K562 (cell line): ENCODE results near the gene P2RY11. TPM values are rescaled to one million over a fixed set of nuclear protein-coding genes. Genes with fewer than 3 reads are reported as not detected.

Experiments
- ATAC-seq: fragments of 200-7000 bp; cut with Tn5 transposase; 3 replicates; pipeline ENCODE4 v1.9.1; 2020; ENCODE audit warnings: moderate library complexity
- BruUV-seq: library from RNA; stranded (reverse); fragments of 400-500 nt; replicated peaks from 2 replicates; lab custom pipeline; 2021; lab: Mats Ljungman, UMichigan
- CTCF ChIA-PET: fragments of 300-600 bp; formaldehyde crosslinking; extraction: SDS; loops from one replicate; lab custom pipeline; 2021; ENCODE audit warnings: low intra/inter-chr PET ratio; lab: Yijun Ruan, JAX
- POLR2A ChIA-PET: fragments of 300-600, 350-650 bp; sonication (Branson Sonifier 250); formaldehyde crosslinking; extraction: SDS; loops from one replicate; lab custom pipeline; 2021; ENCODE audit warnings: antibody characterized with exemption, inconsistent platforms; lab: Yijun Ruan, JAX
- DNase-seq, 4 experiments: peaks; one replicate each; pipeline versions ENCODE4 v3.0.0 to v3.0.0-alpha.2; 2011 to 2018; ENCODE audit warnings: low spot score in 3 of 4, mixed read lengths in 3 of 4; ENCODE audit errors: extremely low read depth in 1 of 4
- FAIRE-seq: peaks from 2 replicates; lab custom pipeline; 2011; peaks lifted over from hg19 to GRCh38; lab: Jason Lieb, UNC
- H2AFZ ChIP-seq: 2 replicates; pipeline ENCODE4 v1.6.0; 2011; ENCODE audit warnings: low read depth, low read length, control low read depth, inconsistent platforms
- H3K27ac ChIP-seq: fragments of 200-600 bp; 3 replicates; pipeline ENCODE4 v1.8.0; 2011; ENCODE audit warnings: low read depth, mild to moderate bottlenecking, control low read depth, inconsistent platforms, low read length, moderate library complexity, mixed read lengths; ENCODE audit errors: extremely low read depth
- H3K27me3 ChIP-seq, 2 experiments: fragments of 300-600 bp in 1 of 2; 2 replicates in 1 of 2; 3 replicates in 1 of 2; pipeline versions ENCODE4 v1.6.0 to v1.8.0; 2011; ENCODE audit warnings: inconsistent platforms in 2 of 2, low read length in 2 of 2, mild to moderate bottlenecking in 1 of 2, mixed read lengths in 1 of 2, moderate library complexity in 1 of 2; ENCODE audit not compliant: control insufficient read depth in 2 of 2, insufficient read depth in 2 of 2
- H3K36me3 ChIP-seq: fragments of 300-600 bp; 3 replicates; pipeline ENCODE4 v1.8.0; 2011; ENCODE audit warnings: mild to moderate bottlenecking, low read length, inconsistent platforms; ENCODE audit not compliant: control insufficient read depth, insufficient read depth
- H3K4me1 ChIP-seq, 2 experiments: fragments of 200-600 bp in 1 of 2; replicated peaks in 1 of 2; 2 replicates in 1 of 2; 3 replicates in 1 of 2; pipeline versions ENCODE4 v1.5.1 to v1.8.0; 2011; ENCODE audit warnings: inconsistent platforms in 2 of 2, low read length in 2 of 2, mild to moderate bottlenecking in 1 of 2, mixed read lengths in 1 of 2, moderate library complexity in 1 of 2; ENCODE audit not compliant: control insufficient read depth in 2 of 2, insufficient read depth in 2 of 2
- H3K4me2 ChIP-seq: 2 replicates; pipeline ENCODE4 v1.6.1; 2011; ENCODE audit warnings: low read length, control low read depth, inconsistent platforms, mixed read lengths; ENCODE audit not compliant: insufficient read depth
- H3K4me3 ChIP-seq: fragments of 200-600 bp; sonication (generic), shearing (Covaris generic); 2 replicates; pipeline ENCODE4 v1.5.1; 2016; ENCODE audit warnings: control low read depth, inconsistent platforms
- H3K79me2 ChIP-seq: fragments of 200-600 bp; 3 replicates; pipeline ENCODE4 v1.8.0; 2011; ENCODE audit warnings: low read length, inconsistent platforms; ENCODE audit not compliant: control insufficient read depth, insufficient read depth
- H3K9ac ChIP-seq, 2 experiments: 2 replicates each; pipeline versions ENCODE4 v1.6.0 to v1.6.1; 2011; ENCODE audit warnings: low read depth in 2 of 2, low read length in 2 of 2, control low read depth in 1 of 2, inconsistent platforms in 1 of 2, mild to moderate bottlenecking in 1 of 2, mixed read lengths in 1 of 2; ENCODE audit not compliant: insufficient read depth in 1 of 2
- H3K9me1 ChIP-seq: one replicate; pipeline ENCODE4 v1.6.0; 2011; ENCODE audit warnings: inconsistent platforms, mild to moderate bottlenecking, low read length, moderate library complexity; ENCODE audit not compliant: control insufficient read depth, insufficient read depth
- H3K9me3 ChIP-seq: replicated peaks from 2 replicates; pipeline ENCODE4 v1.5.1; 2011; ENCODE audit warnings: low read depth, low read length, inconsistent platforms; ENCODE audit not compliant: control insufficient read depth, insufficient read depth
- H4K20me1 ChIP-seq: replicated peaks from 2 replicates; pipeline ENCODE4 v1.6.1; 2011; ENCODE audit warnings: low read length, inconsistent platforms, mixed read lengths; ENCODE audit not compliant: control insufficient read depth, insufficient read depth
- CHD4 ChIP-seq: fragments of 200-600 bp; sonication (generic); IDR thresholded peaks from 3 replicates; pipeline ENCODE4 v1.6.1; 2012; ENCODE audit warnings: low read depth, mild to moderate bottlenecking, mixed read lengths, low read length, inconsistent platforms; ENCODE audit not compliant: insufficient read depth, insufficient replicate concordance, poor library complexity, severe bottlenecking
- PREB ChIP-seq: sonication (generic); formaldehyde crosslinking; IDR thresholded peaks from 2 replicates; pipeline ENCODE4 v1.8.1; 2023; ENCODE audit warnings: mild to moderate bottlenecking, missing genetic modification reagents
- WGBS: fragments of 100-300 bp; shearing (Covaris generic); methylation state at CpG from one replicate; pipeline ENCODE4 v1.1.6; 2016; ENCODE audit warnings: low coverage, mixed read lengths; ENCODE audit not compliant: insufficient coverage; ENCODE audit errors: missing lambda C conversion rate; 5-methylcytosine and 5-hydroxymethylcytosine counted together
- in situ Hi-C: fragments of 300-500 bp; cut with MboI; formaldehyde crosslinking; loops from 4 replicates; pipeline ENCODE4 v1.15.0; 2018; ENCODE audit warnings: inconsistent platforms, mixed read lengths
- intact Hi-C: fragments of 100-400 bp; cut with micrococcal nuclease; formaldehyde crosslinking; loops from 2 replicates; pipeline ENCODE4 v1.14.2; 2022
- polyA plus RNA-seq, 8 experiments: library from polyadenylated mRNA; depleted of rRNA in 4 of 8; stranded (reverse) in 5 of 8; unstranded in 3 of 8; fragments of >200 nt; fragmentation: Nextera tagmentation in 2 of 8; fragmentation: Illumina TruSeq in 1 of 8; extraction: Ambion mirVana in 2 of 8; extraction: Trizol in 1 of 8; gene quantifications; 2 replicates each; pipeline versions ENCODE4 v1.2.1 to v1.2.3, GENCODE V29; 2011 to 2014; ENCODE audit warnings: inconsistent platforms in 1 of 8, missing spikeins in 1 of 8
- total RNA-seq, 7 experiments: library from RNA; depleted of rRNA in 6 of 7; stranded (reverse); fragments of >200 nt in 6 of 7; fragmentation: Illumina TruSeq in 2 of 7; extraction: Trizol in 2 of 7; gene quantifications; 2 replicates each; pipeline versions ENCODE4 v1.2.1 to v1.2.3, GENCODE V29; 2011 to 2021; ENCODE audit warnings: low replicate concordance in 1 of 7

P2RY11 gene
- total and polyA plus RNA-seq, 9 of the 15 experiments (the other 6 are each of a cell fraction or from before 2014, with no cell fraction given): 0.03 to 10.1 (median 1.5) TPM

- H3K36me3 ChIP-seq: peaks cover 50% of the 10 kb centered on the region
- no peak for ATAC-seq
- peaks cover 17 to 78% of the 10 kb centered on the region in 2 experiments for H3K4me1 ChIP-seq
- peak overlapping the region in 1 of 2 experiments; percentile 57; a peak in 2 of 4 replicates for H3K9ac ChIP-seq
- no peak for TF ChIP-seq CHD4
- TF ChIP-seq PREB (CRISPR knock-in tag): no peak
- no peak overlapping the region for H3K4me3 ChIP-seq
- no peak overlapping the region for H2AFZ ChIP-seq
- H3K79me2 ChIP-seq: peaks cover 37% of the 10 kb centered on the region
- WGBS: 88% methylated on average over 9 of the region's 14 CpGs
- H4K20me1 ChIP-seq: no peaks in the 10 kb centered on the region; the same call in 1 of the 2 replicates
- ChIA-PET POLR2A (interaction anchor here (0.5 to 3.9 kb wide), 5 partner anchors 7 to 995 kb away, joined by 4 to 49 read pairs (median 5); partner anchors contain the start of gene EIF3G), CTCF (no interaction called here)
- no peak for FAIRE-seq
- H3K27me3 ChIP-seq: no peaks in the 10 kb centered on the region
- DNase-seq: peak in 1 of 4 experiments; percentile 8
- H3K27ac ChIP-seq: no peak overlapping the region
- no TSS peak for BruUV-seq
- H3K4me2 ChIP-seq: no peak overlapping the region
- no peaks in the 10 kb centered on the region for H3K9me1 ChIP-seq
- intact Hi-C loops: no loop called here
- in situ Hi-C loops: no loop called here
- H3K9me3 ChIP-seq: no peaks in the 10 kb centered on the region
These were observed 2.0 kb upstream of the P2RY11 start for GRCh38 chr19:10109528-10109927.
